Measurements from ENCODE around the gene RNF167.
"Not testable (repeated sequence)": the region's sequence is repeated elsewhere in the genome, so short reads cannot be mapped to it uniquely, and the experiment has no call there.

The RNF167 gene

DNA sequence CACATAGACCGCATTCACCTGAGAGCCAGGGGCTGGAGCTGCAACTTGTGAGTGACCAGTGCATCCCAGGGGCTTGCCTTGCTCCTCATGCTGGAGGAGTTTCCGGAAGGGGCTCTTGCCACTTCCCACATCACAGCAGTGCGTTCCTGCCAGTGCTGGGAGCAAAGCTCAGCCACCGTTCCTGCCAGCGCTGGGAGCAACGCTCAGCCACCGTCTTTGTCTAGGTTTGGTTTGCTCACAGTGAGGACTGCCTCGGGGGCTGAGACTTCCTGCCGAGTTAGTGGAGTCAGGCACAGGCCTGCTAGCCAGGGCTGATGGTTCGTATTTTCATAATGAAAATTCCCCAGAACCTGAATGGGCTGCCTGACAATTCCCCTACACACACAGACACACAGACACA lies 31.8 kb upstream of the RNF167 start:
- DNase-seq (ENCODE audit: insufficient read length) (no peak), FAIRE-seq (no peak)

GRCh38 chr17:4908711-4909496 lies 31.2 kb upstream of the RNF167 start:
- TF ChIP-seq POLR2AphosphoS5 (IDR thresholded peaks at IDR 0.05; ENCODE audit: low read depth, low read length) (no peak), TAF1 (IDR thresholded peaks at IDR 0.05; ENCODE audit: borderline replicate concordance, low read depth, low read length) (no peak), POLR2A (IDR thresholded peaks at IDR 0.05; ENCODE audit: low read depth, low read length) (no peak)
- peak; percentile 93 for FAIRE-seq

More for the DNA sequence above, 31.8 kb upstream of the RNF167 start:
- TF ChIP-seq POLR2A (IDR thresholded peaks at IDR 0.05; ENCODE audit: low read depth, low read length) (no peak), POLR2AphosphoS5 (IDR thresholded peaks at IDR 0.05; ENCODE audit: low read depth, low read length) (no peak), TAF1 (IDR thresholded peaks at IDR 0.05; ENCODE audit: borderline replicate concordance, low read depth, low read length) (no peak)

DNA sequence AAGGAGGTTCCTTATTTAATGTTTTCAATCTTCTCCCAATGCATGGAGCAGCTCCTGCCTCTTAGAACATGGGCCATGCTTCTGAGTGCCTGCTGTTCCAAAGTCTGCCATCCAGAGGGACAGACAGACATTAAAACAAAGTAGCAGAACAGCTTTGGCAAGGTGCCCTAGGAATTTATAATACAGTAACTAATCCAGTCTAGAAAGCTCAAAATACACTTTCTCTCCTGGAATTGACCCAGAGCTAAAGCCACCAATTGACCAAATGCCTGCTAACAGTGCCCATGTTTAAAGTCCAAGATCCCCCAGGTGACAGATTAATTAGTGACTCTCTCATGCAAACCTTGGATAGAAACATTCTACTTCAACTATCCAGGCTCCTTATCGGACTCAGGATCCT lies 26.1 kb upstream of the RNF167 start:
- DNase-seq (ENCODE audit: insufficient read length) (no peak), FAIRE-seq (no peak)
- TF ChIP-seq POLR2A (IDR thresholded peaks at IDR 0.05; ENCODE audit: low read depth, low read length) = no peak

More at GRCh38 chr17:4908711-4909496, 31.2 kb upstream of the RNF167 start:
- DNase-seq (ENCODE audit: insufficient read length) = peak; percentile 64

DNA sequence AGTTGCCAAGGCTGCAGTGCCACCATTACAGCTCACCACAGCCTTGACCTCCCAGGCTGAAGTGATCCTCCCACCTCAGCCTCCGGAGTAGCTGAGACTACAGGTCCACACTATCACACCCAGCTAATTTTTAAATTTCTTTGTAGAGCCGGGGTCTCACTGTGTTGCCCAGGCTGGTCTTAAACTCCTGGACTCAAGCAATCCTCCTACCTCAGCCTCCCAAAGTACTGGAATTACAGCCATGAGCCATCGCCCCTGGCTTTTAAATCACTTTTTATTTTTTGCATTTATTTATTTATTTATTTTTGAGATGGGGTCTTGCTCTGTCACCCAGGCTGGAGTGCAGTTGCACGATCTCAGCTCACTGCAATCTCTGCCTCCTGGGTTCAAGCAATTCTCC lies 25.5 kb upstream of the RNF167 start:
- DNase-seq (ENCODE audit: insufficient read length); FAIRE-seq: not testable (repeated sequence)

- DNase-seq (ENCODE audit: insufficient read length) (no peak), FAIRE-seq (no peak)
- TF ChIP-seq POLR2A (IDR thresholded peaks at IDR 0.05; ENCODE audit: low read depth, low read length) = no peak
- TF ChIP-seq TAF1 (IDR thresholded peaks at IDR 0.05; ENCODE audit: borderline replicate concordance, low read depth, low read length) = no peak
- no peak for TF ChIP-seq POLR2AphosphoS5 (IDR thresholded peaks at IDR 0.05; ENCODE audit: low read depth, low read length)
These were observed 20.5 kb upstream of the RNF167 start for GRCh38 chr17:4919511-4920047.

- FAIRE-seq (no peak), DNase-seq (ENCODE audit: insufficient read length) (no peak)
- TF ChIP-seq TAF1 (IDR thresholded peaks at IDR 0.05; ENCODE audit: borderline replicate concordance, low read depth, low read length) (no peak), POLR2AphosphoS5 (IDR thresholded peaks at IDR 0.05; ENCODE audit: low read depth, low read length) (no peak), POLR2A (IDR thresholded peaks at IDR 0.05; ENCODE audit: low read depth, low read length) (no peak)
These were observed 19.6 kb upstream of the RNF167 start for GRCh38 chr17:4920351-4921048.

- FAIRE-seq (no peak), DNase-seq (ENCODE audit: insufficient read length) (no peak)
- TF ChIP-seq POLR2AphosphoS5 (IDR thresholded peaks at IDR 0.05; ENCODE audit: low read depth, low read length) (no peak), TAF1 (IDR thresholded peaks at IDR 0.05; ENCODE audit: borderline replicate concordance, low read depth, low read length) (no peak), POLR2A (IDR thresholded peaks at IDR 0.05; ENCODE audit: low read depth, low read length) (no peak)
These were observed 18.7 kb upstream of the RNF167 start for GRCh38 chr17:4921320-4921719.

GRCh38 chr17:4926577-4927335 lies 13.3 kb upstream of the RNF167 start:
- FAIRE-seq = peak; percentile 33

DNA sequence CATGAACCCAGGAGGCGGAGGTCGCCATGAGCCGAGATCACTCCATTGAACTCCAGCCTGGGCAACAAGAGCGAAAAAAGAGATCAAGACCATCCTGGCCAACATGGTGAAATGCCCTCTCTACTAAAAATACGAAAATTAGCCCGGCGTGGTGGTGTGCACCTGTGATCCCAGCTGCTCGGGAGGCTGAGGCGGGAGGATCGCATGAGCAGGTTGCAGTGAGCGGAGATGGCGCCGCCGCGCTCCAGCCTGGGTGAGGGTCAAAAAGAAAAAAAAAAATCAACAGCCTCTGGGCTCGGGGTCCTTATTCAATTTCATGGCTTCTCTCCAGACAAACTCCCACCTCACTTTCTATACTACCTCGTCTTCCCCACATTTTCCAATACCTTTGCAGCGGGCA lies 11.2 kb upstream of the RNF167 start:
- FAIRE-seq = no peak
- no peak for DNase-seq (ENCODE audit: insufficient read length)
- no peak for TF ChIP-seq TAF1 (IDR thresholded peaks at IDR 0.05; ENCODE audit: borderline replicate concordance, low read depth, low read length)
- TF ChIP-seq POLR2AphosphoS5 (IDR thresholded peaks at IDR 0.05; ENCODE audit: low read depth, low read length) = no peak
- no peak for TF ChIP-seq POLR2A (IDR thresholded peaks at IDR 0.05; ENCODE audit: low read depth, low read length)

More at GRCh38 chr17:4926577-4927335, 13.3 kb upstream of the RNF167 start:
- not testable (repeated sequence) for DNase-seq (ENCODE audit: insufficient read length)

DNA sequence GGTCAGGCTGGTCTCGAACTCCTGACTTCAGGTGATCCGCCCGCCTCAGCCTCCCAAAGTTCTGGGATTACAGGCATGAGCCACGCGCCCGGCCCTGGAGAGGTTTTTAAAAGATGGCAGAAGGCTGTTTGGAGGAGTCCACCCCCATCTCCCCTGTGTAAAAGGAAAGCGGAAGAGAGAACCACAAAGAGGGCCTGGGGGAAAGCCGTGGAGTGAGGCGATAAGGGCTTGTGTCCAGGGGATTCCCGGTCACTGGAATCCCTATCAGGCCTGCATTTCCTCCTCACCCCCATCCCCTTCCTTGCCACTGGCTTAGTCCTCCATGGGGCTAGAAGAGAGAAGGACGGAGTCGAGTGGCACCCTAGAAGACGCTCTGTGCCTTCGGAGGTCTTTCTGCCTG lies 8.1 kb upstream of the RNF167 start, which contains the start of gene GP1BA:
GP1BA (plus strand) TSS at position 315 of the 400 bp plus-strand sequence. CDS start 328 bp downstream, outside the sequence.
- TF ChIP-seq POLR2AphosphoS5 (IDR thresholded peaks at IDR 0.05; ENCODE audit: low read depth, low read length) = no peak
- TF ChIP-seq POLR2A (IDR thresholded peaks at IDR 0.05; ENCODE audit: low read depth, low read length) = no peak
- TF ChIP-seq TAF1 (IDR thresholded peaks at IDR 0.05; ENCODE audit: borderline replicate concordance, low read depth, low read length) = no peak
- DNase-seq (ENCODE audit: insufficient read length) = no peak
- FAIRE-seq = peak; percentile 82

DNA sequence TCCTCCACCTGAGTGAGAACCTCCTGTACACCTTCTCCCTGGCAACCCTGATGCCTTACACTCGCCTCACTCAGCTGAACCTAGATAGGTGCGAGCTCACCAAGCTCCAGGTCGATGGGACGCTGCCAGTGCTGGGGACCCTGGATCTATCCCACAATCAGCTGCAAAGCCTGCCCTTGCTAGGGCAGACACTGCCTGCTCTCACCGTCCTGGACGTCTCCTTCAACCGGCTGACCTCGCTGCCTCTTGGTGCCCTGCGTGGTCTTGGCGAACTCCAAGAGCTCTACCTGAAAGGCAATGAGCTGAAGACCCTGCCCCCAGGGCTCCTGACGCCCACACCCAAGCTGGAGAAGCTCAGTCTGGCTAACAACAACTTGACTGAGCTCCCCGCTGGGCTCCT lies 7.3 kb upstream of the RNF167 start:
- DNase-seq (ENCODE audit: insufficient read length) (no peak), FAIRE-seq (peak; percentile 62)
- TF ChIP-seq TAF1 (IDR thresholded peaks at IDR 0.05; ENCODE audit: borderline replicate concordance, low read depth, low read length) = no peak
- no peak for TF ChIP-seq POLR2AphosphoS5 (IDR thresholded peaks at IDR 0.05; ENCODE audit: low read depth, low read length)
- no peak for TF ChIP-seq POLR2A (IDR thresholded peaks at IDR 0.05; ENCODE audit: low read depth, low read length)

Measured in GM12892 (cell line).